Mesothelial cell of epicardium (in vitro differentiated cells): ENCODE results near the gene SMAP1. TPM values are rescaled to one million over a fixed set of nuclear protein-coding genes. Genes with fewer than 3 reads are reported as not detected.
"Not testable (repeated sequence)": the region's sequence is repeated elsewhere in the genome, so short reads cannot be mapped to it uniquely, and the experiment has no call there.

Source experiments
- DNase-seq, 2 experiments: peaks; one replicate each; pipeline ENCODE4 v3.0.0; 2021; ENCODE audit warnings: low spot score in 2 of 2; ENCODE audit not compliant: unreplicated experiment in 2 of 2
- H3K27ac Mint-ChIP-seq: 2 replicates; pipeline ENCODE4 v1.8.0; 2021; ENCODE audit warnings: mixed read lengths
- H3K27me3 Mint-ChIP-seq: 2 replicates; pipeline ENCODE4 v1.8.0; 2021; ENCODE audit warnings: low read depth, mixed read lengths
- H3K36me3 Mint-ChIP-seq: 2 replicates; pipeline ENCODE4 v1.8.0; 2021; ENCODE audit warnings: mixed read lengths
- H3K4me1 Mint-ChIP-seq: 2 replicates; pipeline ENCODE4 v1.8.0; 2021; ENCODE audit warnings: mixed read lengths
- H3K4me3 Mint-ChIP-seq: 2 replicates; pipeline ENCODE4 v1.8.0; 2021; ENCODE audit warnings: mild to moderate bottlenecking, moderate library complexity, mixed read lengths
- H3K9me3 Mint-ChIP-seq: 2 replicates; pipeline ENCODE4 v1.8.0; 2021; ENCODE audit warnings: mixed read lengths
- CTCF ChIP-seq: fragments of 200-600 bp; sonication (generic); IDR thresholded peaks from one replicate; pipeline ENCODE4 v1.5.0; 2021; ENCODE audit warnings: antibody characterized with exemption; ENCODE audit not compliant: unreplicated experiment
- total RNA-seq: library from RNA; stranded (reverse); gene quantifications from 3 replicates; pipeline ENCODE4 v1.2.1, GENCODE V29; 2021

Gene SMAP1
- total RNA-seq, 1 donor from 2014 or later = 25.7 TPM

- Mint-ChIP-seq H3K9me3 (peaks cover 4% of the 10 kb centered on the region), H3K4me3 (no peak overlapping the region), H3K4me1 (no peaks in the 10 kb centered on the region), H3K27me3 (no peaks in the 10 kb centered on the region), H3K27ac (no peak overlapping the region), H3K36me3 (peaks cover 6% of the 10 kb centered on the region)
- no peak for TF ChIP-seq CTCF
- DNase-seq = no peak
Measured at GRCh38 chr6:70753870-70754380, 86.2 kb downstream of the SMAP1 start.

- Mint-ChIP-seq H3K9me3 (peaks cover 4% of the 10 kb centered on the region), H3K27ac (no peak overlapping the region), H3K4me3 (no peak overlapping the region), H3K4me1 (no peaks in the 10 kb centered on the region), H3K36me3 (peaks cover 6% of the 10 kb centered on the region), H3K27me3 (no peaks in the 10 kb centered on the region)
- no peak for TF ChIP-seq CTCF
- DNase-seq = no peak
Measured at GRCh38 chr6:70758883-70759282, 91.2 kb downstream of the SMAP1 start.

- H3K4me3 Mint-ChIP-seq = no peak overlapping the region
- no peaks in the 10 kb centered on the region for H3K27me3 Mint-ChIP-seq
- no peak overlapping the region for H3K27ac Mint-ChIP-seq
- DNase-seq = no peak
- H3K9me3 Mint-ChIP-seq = peaks cover 4% of the 10 kb centered on the region
- no peaks in the 10 kb centered on the region for H3K4me1 Mint-ChIP-seq
- TF ChIP-seq CTCF = no peak
- peaks cover 18% of the 10 kb centered on the region for H3K36me3 Mint-ChIP-seq
Measured at GRCh38 chr6:70763754-70764510, 96.2 kb downstream of the SMAP1 start.

- Mint-ChIP-seq H3K27me3 (no peaks in the 10 kb centered on the region), H3K4me1 (no peaks in the 10 kb centered on the region), H3K36me3 (peaks cover 19% of the 10 kb centered on the region), H3K4me3 (no peak overlapping the region), H3K9me3 (peaks cover 4% of the 10 kb centered on the region), H3K27ac (no peak overlapping the region)
- no peak for TF ChIP-seq CTCF
- DNase-seq = no peak
Measured at GRCh38 chr6:70764706-70765105, 97.0 kb downstream of the SMAP1 start.

- H3K27ac Mint-ChIP-seq, H3K27me3 Mint-ChIP-seq: not testable (repeated sequence)
- H3K36me3 Mint-ChIP-seq = peaks cover 29% of the 10 kb centered on the region
Measured at GRCh38 chr6:70771351-70771750, 103.7 kb downstream of the SMAP1 start.

GRCh38 chr6:70779934-70780333, 112.3 kb downstream of the SMAP1 start:
- no peak for DNase-seq
- Mint-ChIP-seq H3K4me3 (no peak overlapping the region), H3K9me3 (peaks cover 26% of the 10 kb centered on the region), H3K27me3 (no peaks in the 10 kb centered on the region), H3K4me1 (no peaks in the 10 kb centered on the region), H3K27ac (no peak overlapping the region), H3K36me3 (peaks cover 31% of the 10 kb centered on the region)
- TF ChIP-seq CTCF = no peak

More at GRCh38 chr6:70771351-70771750, 103.7 kb downstream of the SMAP1 start:
- DNase-seq, H3K4me1 Mint-ChIP-seq, H3K4me3 Mint-ChIP-seq: not testable (repeated sequence)
- peaks cover 15% of the 10 kb centered on the region for H3K9me3 Mint-ChIP-seq
